HepG2 (cell line): Measurements from ENCODE around the gene SCAF4.

Experiments used
- CTCF ChIP-seq: sonication (generic); formaldehyde crosslinking; IDR thresholded peaks from 2 replicates; pipeline ENCODE4 v1.5.0; 2020; ENCODE audit warnings: mild to moderate bottlenecking, missing genetic modification reagents, moderate library complexity
- HNRNPH1 ChIP-seq: fragments of 200-400 bp; formaldehyde crosslinking; optimal IDR thresholded peaks from 2 replicates; pipeline ENCODE3; 2017; ENCODE audit warnings: mild to moderate bottlenecking, low read depth, low read length
- POLR2AphosphoS5 ChIP-seq: IDR thresholded peaks from 2 replicates; pipeline ENCODE4 v1.6.1; 2012; ENCODE audit warnings: low read depth, low read length
- ZFY ChIP-seq: sonication (generic); formaldehyde crosslinking; IDR thresholded peaks from 2 replicates; pipeline ENCODE4 v1.4.0; 2020; ENCODE audit warnings: missing genetic modification reagents
- ZNF234 ChIP-seq: sonication (generic); formaldehyde crosslinking; conservative IDR thresholded peaks from 2 replicates; pipeline ENCODE4 v1.5.1; 2020; ENCODE audit warnings: mild to moderate bottlenecking, missing genetic modification reagents
- ZNF530 ChIP-seq: sonication (generic); formaldehyde crosslinking; IDR thresholded peaks from 2 replicates; pipeline ENCODE4 v1.5.0; 2020; ENCODE audit warnings: low read depth, mild to moderate bottlenecking, missing genetic modification reagents
- ZNF816 ChIP-seq: sonication (generic); formaldehyde crosslinking; IDR thresholded peaks from 2 replicates; pipeline ENCODE4 v1.8.0; 2022; ENCODE audit warnings: missing genetic modification reagents, mild to moderate bottlenecking, borderline replicate concordance
- ZSCAN29 ChIP-seq: sonication (generic); formaldehyde crosslinking; conservative IDR thresholded peaks from 2 replicates; pipeline ENCODE4 v1.4.0; 2020; ENCODE audit warnings: mild to moderate bottlenecking, missing genetic modification reagents

- TF ChIP-seq POLR2AphosphoS5 (no peak), ZSCAN29 (CRISPR knock-in tag) (no peak), ZFY (no peak), CTCF (no peak), ZNF234 (CRISPR knock-in tag) (no peak), ZNF530 (CRISPR knock-in tag) (no peak), ZNF816 (CRISPR knock-in tag) (no peak), HNRNPH1 (no peak)
Observed at GRCh38 chr21:31624961-31625491, 106.9 kb downstream of the SCAF4 start.
